GM12878 (cell line): ENCODE results near the gene GCC1. TPM values are rescaled to one million over a fixed set of nuclear protein-coding genes. Genes with fewer than 3 reads are reported as not detected.

Experiments used
- ATAC-seq: fragments of 200-7000 bp; cut with Tn5 transposase; 3 replicates; pipeline ENCODE4 v1.9.1; 2020; ENCODE audit warnings: mild to moderate bottlenecking, moderate library complexity
- BruUV-seq: library from RNA; stranded (reverse); fragments of 400-500 nt; replicated peaks from 2 replicates; lab custom pipeline; 2021; lab: Mats Ljungman, UMichigan
- CTCF ChIA-PET: fragments of 300-600 bp; sonication (Branson Sonifier 250); formaldehyde crosslinking; extraction: SDS; loops from one replicate; lab custom pipeline; 2021; ENCODE audit warnings: inconsistent platforms; lab: Yijun Ruan, JAX
- POLR2A ChIA-PET: fragments of 350-600 bp; formaldehyde crosslinking; extraction: SDS; loops from one replicate; lab custom pipeline; 2021; ENCODE audit warnings: inconsistent platforms; lab: Charles Lee
- RAD21 ChIA-PET: fragments of 300-600 bp; sonication (Branson Sonifier 250); formaldehyde crosslinking; loops from one replicate; lab custom pipeline; 2023; ENCODE audit warnings: antibody characterized with exemption; ENCODE audit not compliant: unreplicated experiment; lab: Charles Lee
- SMC1A ChIA-PET: fragments of 300-600 bp; sonication (Branson Sonifier 250); formaldehyde crosslinking; loops from one replicate; lab custom pipeline; 2023; ENCODE audit not compliant: unreplicated experiment, uncharacterized antibody; lab: Charles Lee
- DNase-seq: peaks from one replicate; pipeline ENCODE4 v3.0.0-alpha.2; 2011; ENCODE audit warnings: low read depth, low spot score
- FAIRE-seq: peaks from 3 replicates; lab custom pipeline; 2011; peaks lifted over from hg19 to GRCh38; lab: Jason Lieb, UNC
- H2AFZ ChIP-seq: 2 replicates; pipeline ENCODE4 v1.6.0; 2011; ENCODE audit warnings: low read depth, low read length, control low read depth; ENCODE audit not compliant: control insufficient read depth
- H3K27ac ChIP-seq: 2 replicates; pipeline ENCODE4 v1.5.1; 2011; ENCODE audit warnings: control low read depth; ENCODE audit not compliant: control insufficient read depth, insufficient read depth
- H3K27me3 ChIP-seq, 2 experiments: replicated peaks in 1 of 2; 2 replicates each; pipeline versions ENCODE4 v1.6.0 to v1.6.1; 2011; ENCODE audit warnings: low read length in 1 of 2; ENCODE audit not compliant: control insufficient read depth in 2 of 2, insufficient read depth in 2 of 2
- H3K36me3 ChIP-seq, 2 experiments: 2 replicates each; pipeline ENCODE4 v1.5.1; 2011; ENCODE audit warnings: low read length in 1 of 2; ENCODE audit not compliant: control insufficient read depth in 2 of 2, insufficient read depth in 2 of 2
- H3K4me1 ChIP-seq: 2 replicates; pipeline ENCODE4 v1.6.1; 2011; ENCODE audit warnings: mild to moderate bottlenecking, low read length, moderate library complexity, mixed read lengths; ENCODE audit not compliant: control insufficient read depth, insufficient read depth
- H3K4me2 ChIP-seq: 2 replicates; pipeline ENCODE4 v1.6.0; 2011; ENCODE audit warnings: control low read depth; ENCODE audit not compliant: control insufficient read depth, insufficient read depth
- H3K4me3 ChIP-seq: fragments of 200-600 bp; sonication (generic); 2 replicates; pipeline ENCODE4 v1.5.1; 2016
- H3K79me2 ChIP-seq: 2 replicates; pipeline ENCODE4 v1.6.0; 2011; ENCODE audit warnings: low read length; ENCODE audit not compliant: control insufficient read depth, insufficient read depth
- H3K9ac ChIP-seq: 2 replicates; pipeline ENCODE4 v1.8.0; 2011; ENCODE audit warnings: low read length, control low read depth, mixed read lengths; ENCODE audit not compliant: control insufficient read depth, insufficient read depth
- H3K9me3 ChIP-seq: replicated peaks from 3 replicates; pipeline ENCODE4 v1.5.1; 2011; ENCODE audit warnings: mild to moderate bottlenecking, low read length; ENCODE audit not compliant: control insufficient read depth, insufficient read depth
- H4K20me1 ChIP-seq: 2 replicates; pipeline ENCODE4 v1.6.0; 2011; ENCODE audit not compliant: control insufficient read depth, insufficient read depth
- EGR1 ChIP-seq, 2 experiments: IDR thresholded peaks; 1 replicate in 1 of 2; 2 replicates in 1 of 2; pipeline ENCODE4 v1.6.1; 2011 to 2012; ENCODE audit warnings: low read depth in 2 of 2, low read length in 2 of 2, borderline replicate concordance in 1 of 2, mild to moderate bottlenecking in 1 of 2, moderate library complexity in 1 of 2
- GATAD2B ChIP-seq: fragments of 450-650 bp; conservative IDR thresholded peaks from 2 replicates; pipeline ENCODE4 v1.6.1; 2017; ENCODE audit warnings: low read depth, mild to moderate bottlenecking, moderate library complexity
- JUND ChIP-seq: IDR thresholded peaks from 2 replicates; pipeline ENCODE4 v1.6.1; 2012; ENCODE audit warnings: low read depth, mild to moderate bottlenecking, low read length, improper control_type of control experiment, moderate library complexity
- PAX8 ChIP-seq: fragments of 450-650 bp; IDR thresholded peaks from 2 replicates; pipeline ENCODE4 v1.6.1; 2017; ENCODE audit warnings: mild to moderate bottlenecking, moderate library complexity
- POLR2AphosphoS2 ChIP-seq: IDR thresholded peaks from 2 replicates; pipeline ENCODE4 v1.6.1; 2011; ENCODE audit warnings: low read depth, mild to moderate bottlenecking, low read length, improper control_type of control experiment, moderate library complexity
- RB1 ChIP-seq: fragments of 450-650 bp; formaldehyde crosslinking; IDR thresholded peaks from 2 replicates; pipeline ENCODE4 v1.6.1; 2017; ENCODE audit warnings: mild to moderate bottlenecking, borderline replicate concordance
- SMAD5 ChIP-seq: IDR thresholded peaks from 2 replicates; pipeline ENCODE4 v1.6.1; 2016; ENCODE audit warnings: antibody characterized with exemption, low read depth
- SP1 ChIP-seq: IDR thresholded peaks from one replicate; pipeline ENCODE4 v1.6.1; 2011; ENCODE audit warnings: low read depth, low read length
- SREBF1 ChIP-seq: IDR thresholded peaks from 2 replicates; pipeline ENCODE4 v1.6.1; 2012; ENCODE audit warnings: mild to moderate bottlenecking, low read length
- SREBF2 ChIP-seq: IDR thresholded peaks from 2 replicates; pipeline ENCODE4 v1.6.1; 2012; ENCODE audit warnings: mild to moderate bottlenecking, low read length
- TAF1 ChIP-seq: IDR thresholded peaks from 2 replicates; pipeline ENCODE4 v1.6.1; 2011; ENCODE audit warnings: mild to moderate bottlenecking, low read depth, low read length, borderline replicate concordance
- YBX1 ChIP-seq: fragments of 450-650 bp; IDR thresholded peaks from 2 replicates; pipeline ENCODE4 v1.6.1; 2016; ENCODE audit warnings: antibody characterized with exemption
- WGBS: methylation state at CpG from one replicate; pipeline ENCODE4 v1.1.6; 2016; ENCODE audit warnings: low lambda C conversion rate; ENCODE audit not compliant: insufficient replicate concordance, insufficient coverage; ENCODE audit errors: missing lambda C conversion rate; 5-methylcytosine and 5-hydroxymethylcytosine counted together
- in situ Hi-C: fragments of 300-500 bp; cut with MboI; formaldehyde crosslinking; loops from 9 replicates; pipeline ENCODE4 v1.14.3; 2018; ENCODE audit warnings: mixed read lengths
- intact Hi-C: fragments of 100-400 bp; cut with micrococcal nuclease; formaldehyde crosslinking; loops from one replicate; pipeline ENCODE4 v1.14.2; 2022; ENCODE audit not compliant: unreplicated experiment
- polyA plus RNA-seq, 11 experiments: library from polyadenylated mRNA; depleted of rRNA in 4 of 11; unstranded in 6 of 11; stranded (reverse) in 5 of 11; fragments of >200 nt; fragmentation: Nextera tagmentation in 4 of 11; fragmentation: Illumina TruSeq in 1 of 11; extraction: Ambion mirVana in 4 of 11; extraction: Trizol in 1 of 11; gene quantifications; 1 replicate in 1 of 11; 2 replicates in 10 of 11; pipeline versions ENCODE4 v1.2.1 to v1.2.3, GENCODE V29; 2011 to 2016; ENCODE audit warnings: inconsistent platforms in 2 of 11, missing spikeins in 2 of 11, low read depth in 1 of 11
- total RNA-seq, 4 experiments: library from RNA; depleted of rRNA in 3 of 4; stranded (reverse); fragments of >200 nt in 3 of 4; fragmentation: Illumina TruSeq in 1 of 4; extraction: Trizol in 1 of 4; gene quantifications; 2 replicates each; pipeline versions ENCODE4 v1.2.1 to v1.2.3, GENCODE V29; 2013 to 2021

The GCC1 gene
- total and polyA plus RNA-seq, 10 of the 15 experiments (the other 5 are each of a cell fraction or from before 2014, with no cell fraction given): 1.8 to 17.2 (median 9.0) TPM

- no peaks in the 10 kb centered on the region for H4K20me1 ChIP-seq
- no peak overlapping the region for H3K4me3 ChIP-seq
- WGBS: 93% methylated on average over 7 of the region's 7 CpGs
- no peak overlapping the region for H3K27ac ChIP-seq
- no peak overlapping the region for H3K9ac ChIP-seq
- no peaks in the 10 kb centered on the region; the same call in 1 of the 2 replicates for H3K4me1 ChIP-seq
- in situ Hi-C loops: no loop called here
- ChIA-PET RAD21 (interaction anchor here (1.0 kb wide), 1 partner anchor 37 kb away, joined by 3 read pairs; no protein-coding TSS in a partner anchor), POLR2A (no interaction called here)
- peaks cover 0 to 3% of the 10 kb centered on the region in 2 experiments; a peak in 2 of 4 replicates for H3K36me3 ChIP-seq
- BruUV-seq: no TSS peak
- TF ChIP-seq SMAD5: no peak
- TF ChIP-seq PAX8: no peak
- TF ChIP-seq SREBF1: no peak
- TF ChIP-seq YBX1: no peak
- no peak for TF ChIP-seq SREBF2
- no peak for TF ChIP-seq SP1
- no peak for TF ChIP-seq RB1
- no peak for TF ChIP-seq JUND
- TF ChIP-seq POLR2AphosphoS2: no peak
- no peak for TF ChIP-seq GATAD2B
- TF ChIP-seq TAF1: no peak
- no peak for TF ChIP-seq EGR1 (IDR thresholded peaks at IDR 0.05; ENCODE audit: borderline replicate concordance in 1 of 2, low read depth in 2 of 2, low read length in 2 of 2)
- TF ChIP-seq, all 136 proteins: peak for 0
- Histone ChIP-seq H3K27me3 (no peaks in the 10 kb centered on the region), H3K4me2 (no peak overlapping the region), H2AFZ (no peak overlapping the region), H3K9me3 (no peaks in the 10 kb centered on the region), H3K79me2 (peaks cover 9% of the 10 kb centered on the region)
- FAIRE-seq (no peak), ATAC-seq (no peak), DNase-seq (no peak)
- intact Hi-C loops: no loop called here
- ChIA-PET CTCF (no interaction called here), SMC1A (interaction anchor here (1.1 kb wide), 1 partner anchor 9 kb away, joined by 3 read pairs; no protein-coding TSS in a partner anchor)
These were observed 5.8 kb upstream of the GCC1 start for GRCh38 chr7:127591189-127591588.
